CD4-positive, alpha-beta T cell (primary cell): ENCODE measurements around the gene HS3ST2. TPM values are rescaled to one million over a fixed set of nuclear protein-coding genes. Genes with fewer than 3 reads are reported as not detected.

Experiments
- ATAC-seq: fragments of 200-7000 bp; cut with Tn5 transposase; one replicate; pipeline ENCODE4 v1.10.0; 2022; ENCODE audit warnings: mild to moderate bottlenecking; ENCODE audit not compliant: poor library complexity
- CTCF ChIA-PET: fragments of 350-600 bp; sonication (Branson Sonifier 250); formaldehyde crosslinking; loops from one replicate; lab custom pipeline; 2021; ENCODE audit warnings: antibody characterized with exemption, inconsistent platforms; lab: Charles Lee
- POLR2A ChIA-PET: fragments of 350-600 bp; sonication (Branson Sonifier 250); formaldehyde crosslinking; loops from one replicate; lab custom pipeline; 2021; ENCODE audit warnings: antibody characterized with exemption, inconsistent platforms; lab: Charles Lee
- DNase-seq, 14 experiments: peaks; one replicate each; pipeline ENCODE4 v3.0.0-alpha.2; 2013 to 2020; ENCODE audit warnings: mixed read lengths in 2 of 14
- H3K27ac ChIP-seq, 2 donors: one replicate each; pipeline versions ENCODE4 v1.5.1 to v1.7.0; 2013; ENCODE audit warnings: low read length in 2 of 2, low read depth in 1 of 2, mild to moderate bottlenecking in 1 of 2
- H3K27me3 ChIP-seq, 2 experiments: 1 replicate in 1 of 2; 2 replicates in 1 of 2; pipeline versions ENCODE4 v1.6.1 to v1.7.0; 2013; ENCODE audit warnings: low read length in 2 of 2, control low read depth in 1 of 2, mild to moderate bottlenecking in 1 of 2, moderate library complexity in 1 of 2; ENCODE audit not compliant: insufficient read depth in 2 of 2, control insufficient read depth in 1 of 2
- H3K36me3 ChIP-seq: one replicate; pipeline ENCODE4 v1.6.1; 2013; ENCODE audit warnings: low read length, control low read depth; ENCODE audit not compliant: insufficient read depth
- H3K4me1 ChIP-seq: one replicate; pipeline ENCODE4 v1.6.1; 2013; ENCODE audit warnings: low read length, control low read depth; ENCODE audit not compliant: insufficient read depth
- H3K4me3 ChIP-seq: one replicate; pipeline ENCODE4 v1.5.1; 2013; ENCODE audit warnings: mild to moderate bottlenecking, low read length, moderate library complexity
- H3K9me3 ChIP-seq, 2 experiments: 1 replicate in 1 of 2; 2 replicates in 1 of 2; pipeline versions ENCODE4 v1.6.1 to v1.7.0; 2013; ENCODE audit warnings: low read length in 2 of 2, mild to moderate bottlenecking in 2 of 2, control low read depth in 1 of 2, moderate library complexity in 1 of 2; ENCODE audit not compliant: control insufficient read depth in 1 of 2, insufficient read depth in 1 of 2
- H3K27ac Mint-ChIP-seq: one replicate; pipeline ENCODE4 v1.8.0; 2020; ENCODE audit warnings: mixed read lengths
- H3K27me3 Mint-ChIP-seq: one replicate; pipeline ENCODE4 v1.8.0; 2021; ENCODE audit warnings: mixed read lengths
- H3K36me3 Mint-ChIP-seq: one replicate; pipeline ENCODE4 v1.8.0; 2021; ENCODE audit warnings: low read depth, mixed read lengths
- H3K4me1 Mint-ChIP-seq: one replicate; pipeline ENCODE4 v1.8.0; 2021; ENCODE audit warnings: low read depth, mixed read lengths
- H3K4me3 Mint-ChIP-seq: one replicate; pipeline ENCODE4 v1.8.0; 2020; ENCODE audit warnings: mild to moderate bottlenecking, mixed read lengths
- H3K9me3 Mint-ChIP-seq: one replicate; pipeline ENCODE4 v1.8.0; 2020; ENCODE audit warnings: mixed read lengths
- intact Hi-C, 2 experiments: fragments of 100-400 bp; cut with DNase I in 1 of 2; cut with micrococcal nuclease in 1 of 2; formaldehyde crosslinking; loops; one replicate each; pipeline versions ENCODE4 v1.15.1 to v1.9.0; 2023 to 2025; cut with DNase I, micrococcal nuclease
- total RNA-seq, 174 experiments: library from RNA in 2 of 174; stranded (reverse) in 2 of 174; gene quantifications; one replicate each; pipeline ENCODE4 v1.2.3 and lab custom pipeline; 2021 to 2026
- TF ChIP-seq, protein P1 (sequence below): fragments of 200-600 bp; IDR thresholded peaks from one replicate; pipeline ENCODE4 v1.8.0; 2022; ENCODE audit warnings: antibody characterized with exemption, mild to moderate bottlenecking

HS3ST2 gene
- total RNA-seq, 2 experiments from 2014 or later: not detected

DNA sequence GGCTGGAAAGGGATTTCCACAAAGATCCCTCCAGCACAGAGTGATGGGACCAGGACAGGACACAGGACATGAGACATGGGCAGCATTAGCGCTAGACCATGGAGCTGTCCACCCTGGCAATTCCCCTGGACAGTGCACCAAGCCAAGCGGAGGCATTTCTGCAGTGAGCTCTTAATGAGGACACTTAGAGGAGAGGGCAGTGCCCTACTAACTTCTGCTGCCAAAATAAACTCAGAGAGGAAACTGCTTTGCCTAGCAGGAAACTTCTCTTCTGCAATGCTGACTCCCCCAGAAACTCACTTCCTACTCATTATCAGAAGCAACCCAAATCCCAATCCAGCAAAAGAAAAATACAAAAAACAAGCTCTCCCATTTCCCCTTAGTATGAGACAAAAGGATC, 119.2 kb downstream of the HS3ST2 start:
- Mint-ChIP-seq H3K36me3 (no peaks in the 10 kb centered on the region), H3K4me3 (no peak overlapping the region), H3K9me3 (no peaks in the 10 kb centered on the region), H3K27me3 (peaks cover 53% of the 10 kb centered on the region), H3K27ac (no peak overlapping the region), H3K4me1 (no peaks in the 10 kb centered on the region)
- CTCF ChIA-PET: no interaction called here
- Histone ChIP-seq H3K4me3 (no peak overlapping the region), H3K9me3 (no peaks in the 10 kb centered on the region), H3K36me3 (no peaks in the 10 kb centered on the region), H3K4me1 (no peaks in the 10 kb centered on the region), H3K27me3 (peaks cover 4 to 23% of the 10 kb centered on the region in 2 experiments), H3K27ac (no peak overlapping the region)
- no peak for ATAC-seq
- no peak for DNase-seq
- TF ChIP-seq, protein P1, sequence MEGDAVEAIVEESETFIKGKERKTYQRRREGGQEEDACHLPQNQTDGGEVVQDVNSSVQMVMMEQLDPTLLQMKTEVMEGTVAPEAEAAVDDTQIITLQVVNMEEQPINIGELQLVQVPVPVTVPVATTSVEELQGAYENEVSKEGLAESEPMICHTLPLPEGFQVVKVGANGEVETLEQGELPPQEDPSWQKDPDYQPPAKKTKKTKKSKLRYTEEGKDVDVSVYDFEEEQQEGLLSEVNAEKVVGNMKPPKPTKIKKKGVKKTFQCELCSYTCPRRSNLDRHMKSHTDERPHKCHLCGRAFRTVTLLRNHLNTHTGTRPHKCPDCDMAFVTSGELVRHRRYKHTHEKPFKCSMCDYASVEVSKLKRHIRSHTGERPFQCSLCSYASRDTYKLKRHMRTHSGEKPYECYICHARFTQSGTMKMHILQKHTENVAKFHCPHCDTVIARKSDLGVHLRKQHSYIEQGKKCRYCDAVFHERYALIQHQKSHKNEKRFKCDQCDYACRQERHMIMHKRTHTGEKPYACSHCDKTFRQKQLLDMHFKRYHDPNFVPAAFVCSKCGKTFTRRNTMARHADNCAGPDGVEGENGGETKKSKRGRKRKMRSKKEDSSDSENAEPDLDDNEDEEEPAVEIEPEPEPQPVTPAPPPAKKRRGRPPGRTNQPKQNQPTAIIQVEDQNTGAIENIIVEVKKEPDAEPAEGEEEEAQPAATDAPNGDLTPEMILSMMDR: no peak
- POLR2A ChIA-PET: no interaction called here
- intact Hi-C loops: no loop called here

DNA sequence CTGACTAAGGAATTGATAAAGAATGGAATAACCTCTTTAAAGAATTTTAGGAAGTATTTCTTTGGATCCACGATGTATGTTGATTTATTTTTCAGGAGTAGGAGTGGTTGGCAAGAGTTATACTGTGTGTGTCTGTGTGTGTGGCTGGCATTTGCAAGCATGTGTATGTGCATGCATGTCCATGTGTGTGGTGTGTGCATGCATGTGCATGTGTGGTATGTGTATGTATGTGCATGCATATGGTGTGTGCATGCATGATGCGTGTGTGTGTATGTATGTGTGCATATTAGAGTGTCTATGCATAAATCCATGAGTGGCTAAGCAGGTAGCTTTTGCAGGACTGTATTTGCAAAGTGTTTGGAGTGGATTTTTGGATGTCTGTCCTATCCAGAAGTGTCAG, 120.8 kb downstream of the HS3ST2 start:
- Histone ChIP-seq H3K36me3 (no peaks in the 10 kb centered on the region), H3K27me3 (peaks cover 4 to 19% of the 10 kb centered on the region in 2 experiments), H3K4me1 (no peaks in the 10 kb centered on the region), H3K4me3 (no peak overlapping the region), H3K27ac (no peak overlapping the region), H3K9me3 (no peaks in the 10 kb centered on the region)
- no peak for ATAC-seq
- intact Hi-C loops: no loop called here
- TF ChIP-seq, protein P1: no peak
- ChIA-PET POLR2A (no interaction called here), CTCF (no interaction called here)
- Mint-ChIP-seq H3K4me3 (no peak overlapping the region), H3K27me3 (peaks cover 43% of the 10 kb centered on the region), H3K36me3 (no peaks in the 10 kb centered on the region), H3K4me1 (no peaks in the 10 kb centered on the region), H3K9me3 (no peaks in the 10 kb centered on the region), H3K27ac (no peak overlapping the region)
- DNase-seq: no peak

DNA sequence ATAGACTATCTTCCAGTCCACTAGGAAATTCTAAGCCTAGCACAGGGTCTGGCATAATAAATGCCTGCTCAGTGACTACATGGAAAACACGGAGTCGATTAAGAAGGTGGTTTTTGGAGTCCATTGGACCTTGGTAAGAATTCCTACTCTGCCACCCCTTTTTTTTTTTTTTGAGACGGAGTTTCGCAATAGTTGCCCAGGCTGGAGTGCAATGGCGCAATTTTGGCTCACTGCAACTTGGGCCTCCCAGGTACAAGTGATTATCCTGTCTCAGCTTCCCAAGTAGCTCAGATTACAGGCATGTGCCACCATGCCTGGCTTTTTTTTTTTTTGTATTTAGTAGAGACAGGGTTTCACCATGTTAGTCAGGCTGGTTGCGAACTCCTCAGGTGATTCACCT, 123.2 kb downstream of the HS3ST2 start:
- Mint-ChIP-seq H3K27me3 (peaks cover 51% of the 10 kb centered on the region), H3K27ac (no peak overlapping the region), H3K36me3 (no peaks in the 10 kb centered on the region), H3K4me1 (no peaks in the 10 kb centered on the region), H3K4me3 (no peak overlapping the region), H3K9me3 (no peaks in the 10 kb centered on the region)
- no peaks in the 10 kb centered on the region for H3K9me3 ChIP-seq
- POLR2A ChIA-PET: no interaction called here
- TF ChIP-seq, protein P1: no peak
- no peak overlapping the region for H3K27ac ChIP-seq
- CTCF ChIA-PET: no interaction called here
- H3K4me3 ChIP-seq: no peak overlapping the region
- H3K4me1 ChIP-seq: no peaks in the 10 kb centered on the region
- ATAC-seq (no peak), DNase-seq (no peak)
- peaks cover 4 to 12% of the 10 kb centered on the region in 2 experiments for H3K27me3 ChIP-seq
- intact Hi-C loops: no loop called here
- H3K36me3 ChIP-seq: no peaks in the 10 kb centered on the region
